Hematopoietic multipotent progenitor cell (in vitro differentiated cells): ENCODE results near the gene MMGT1. TPM values are rescaled to one million over a fixed set of nuclear protein-coding genes. Genes with fewer than 3 reads are reported as not detected.
A peak's percentile ranks its signal among the peaks of the same experiment; 100 is the strongest.
"Not testable (repeated sequence)": the region's sequence is repeated elsewhere in the genome, so short reads cannot be mapped to it uniquely, and the experiment has no call there.

Experiments
- DNase-seq, 3 donors: peaks; one replicate each; pipeline ENCODE4 v3.0.0-alpha.2; 2011 to 2015; ENCODE audit warnings: low read depth in 2 of 3, low spot score in 2 of 3
- total RNA-seq: library from RNA; depleted of rRNA; stranded (reverse); fragments of >200 nt; gene quantifications from one replicate; pipeline ENCODE4 v1.2.3, GENCODE V29; 2012

The MMGT1 gene
- total RNA-seq, 1 donor, result 10.8 TPM

GRCh38 chrX:135927897-135928296, 45.9 kb downstream of the MMGT1 start:
- DNase-seq, result no peak

DNA sequence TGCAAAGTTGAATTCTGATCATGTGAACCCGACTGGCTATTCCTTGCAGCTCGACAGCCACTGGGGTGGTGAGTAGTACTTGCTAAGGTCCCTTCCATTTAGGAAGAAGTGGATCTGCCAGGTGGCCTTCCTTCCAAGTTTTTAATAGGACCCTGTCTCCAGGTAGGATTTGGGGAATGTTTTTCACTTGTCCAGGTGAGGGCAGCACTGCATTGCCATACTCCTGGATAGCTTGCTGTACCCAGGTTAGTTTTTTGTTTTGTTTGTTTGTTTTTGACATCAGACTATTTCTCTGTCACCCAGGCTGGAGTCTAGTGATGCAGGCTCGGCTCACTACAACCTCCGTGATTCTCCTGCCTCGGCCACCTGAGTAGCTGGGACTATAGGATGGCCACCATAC, 50.4 kb downstream of the MMGT1 start:
- peak in 1 of 3 donors; percentile 3 for DNase-seq

- not testable (repeated sequence) for DNase-seq
Observed at GRCh38 chrX:135920516-135920915, 53.3 kb downstream of the MMGT1 start.

- no peak for DNase-seq
Observed at GRCh38 chrX:135914404-135914803, 59.4 kb downstream of the MMGT1 start.

Other genes starting within 250 kb of the MMGT1 start
- gene CT45A3, start 205.8 kb downstream of the MMGT1 start, total RNA-seq, result not detected
- not detected for gene CT45A5, start 188.5 kb downstream of the MMGT1 start, total RNA-seq
- not detected for gene CT45A6, start 171.2 kb downstream of the MMGT1 start, total RNA-seq
- not detected for gene CT45A2, start 154.0 kb downstream of the MMGT1 start, total RNA-seq
- gene CT45A7, start 136.7 kb downstream of the MMGT1 start, total RNA-seq, result not detected
- not detected for gene CT45A8, start 119.5 kb downstream of the MMGT1 start, total RNA-seq
- gene CT45A9, start 102.2 kb downstream of the MMGT1 start, total RNA-seq, result not detected
- gene CT45A10, start 80.5 kb downstream of the MMGT1 start, total RNA-seq, result not detected
- gene SAGE1, start 80.3 kb downstream of the MMGT1 start, total RNA-seq, result 0.81 TPM
- gene SLC9A6, start 11.4 kb upstream of the MMGT1 start, total RNA-seq, result 12.1 TPM
- 403 TPM for gene FHL1, start 173.5 kb upstream of the MMGT1 start, total RNA-seq